NCI-H2196 treated with DMSO at 0.1 percent for 48 hours (cell line): ENCODE data around the gene ICE1.
"Not testable (repeated sequence)": the region's sequence is repeated elsewhere in the genome, so short reads cannot be mapped to it uniquely, and the experiment has no call there.

Source experiments
- DNase-seq: peaks from one replicate; lab custom pipeline; 2025; ENCODE audit not compliant: unreplicated experiment; lab: John Stamatoyannopoulos, UW

The ICE1 gene

DNA sequence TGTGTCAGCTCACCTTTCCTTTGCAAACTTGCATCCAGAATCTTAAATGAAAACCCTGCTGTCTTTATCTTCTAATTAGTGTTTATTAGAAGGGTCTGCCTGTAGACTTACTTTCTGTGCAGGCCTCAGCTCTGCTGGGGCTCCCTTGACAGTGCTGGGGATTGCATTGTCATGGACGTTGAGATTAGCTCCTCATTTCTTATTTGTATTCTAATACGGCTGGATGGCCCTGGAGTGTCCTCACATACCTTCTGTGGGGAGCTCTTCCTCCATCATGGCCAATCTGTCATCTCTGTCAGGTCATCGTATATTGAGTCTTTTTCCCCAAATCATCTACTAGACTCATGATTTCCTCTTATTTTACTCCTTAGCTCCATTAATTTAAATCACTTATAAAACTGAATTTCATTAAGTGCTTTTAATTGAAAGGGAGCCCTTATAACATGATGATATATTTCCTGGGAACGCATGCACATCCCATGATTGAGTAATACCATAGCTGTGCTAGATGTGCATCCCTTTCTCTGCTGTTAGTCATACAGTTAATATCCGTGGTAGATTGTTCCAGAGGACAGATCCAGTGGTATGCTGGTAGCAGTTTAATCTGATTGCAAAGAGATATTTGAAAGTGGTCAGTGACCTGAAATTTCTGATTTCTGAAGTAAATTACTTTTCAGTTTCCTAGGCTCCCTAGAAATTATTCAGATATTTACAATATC lies 61.6 kb downstream of the ICE1 start:
- no peak for DNase-seq

DNA sequence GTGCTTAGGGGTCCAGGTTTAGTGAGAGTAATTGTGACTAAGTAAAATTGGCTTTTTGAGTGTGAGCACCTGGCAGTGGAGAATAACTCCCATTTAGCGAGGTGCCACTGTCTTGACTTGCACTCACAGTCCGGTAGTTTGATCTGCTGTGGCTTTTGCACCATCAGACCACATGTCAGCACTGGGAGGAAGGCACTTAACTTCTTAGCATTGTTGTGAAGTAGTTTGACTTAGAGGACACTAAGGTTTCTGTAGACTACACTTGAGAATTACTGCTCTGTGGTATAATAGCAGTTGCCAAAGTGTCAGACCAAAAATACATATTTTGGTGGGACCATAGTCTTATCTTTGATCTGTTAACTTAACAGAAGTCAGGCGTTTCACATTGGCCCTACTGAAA lies 63.6 kb downstream of the ICE1 start:
- DNase-seq: no peak

DNA sequence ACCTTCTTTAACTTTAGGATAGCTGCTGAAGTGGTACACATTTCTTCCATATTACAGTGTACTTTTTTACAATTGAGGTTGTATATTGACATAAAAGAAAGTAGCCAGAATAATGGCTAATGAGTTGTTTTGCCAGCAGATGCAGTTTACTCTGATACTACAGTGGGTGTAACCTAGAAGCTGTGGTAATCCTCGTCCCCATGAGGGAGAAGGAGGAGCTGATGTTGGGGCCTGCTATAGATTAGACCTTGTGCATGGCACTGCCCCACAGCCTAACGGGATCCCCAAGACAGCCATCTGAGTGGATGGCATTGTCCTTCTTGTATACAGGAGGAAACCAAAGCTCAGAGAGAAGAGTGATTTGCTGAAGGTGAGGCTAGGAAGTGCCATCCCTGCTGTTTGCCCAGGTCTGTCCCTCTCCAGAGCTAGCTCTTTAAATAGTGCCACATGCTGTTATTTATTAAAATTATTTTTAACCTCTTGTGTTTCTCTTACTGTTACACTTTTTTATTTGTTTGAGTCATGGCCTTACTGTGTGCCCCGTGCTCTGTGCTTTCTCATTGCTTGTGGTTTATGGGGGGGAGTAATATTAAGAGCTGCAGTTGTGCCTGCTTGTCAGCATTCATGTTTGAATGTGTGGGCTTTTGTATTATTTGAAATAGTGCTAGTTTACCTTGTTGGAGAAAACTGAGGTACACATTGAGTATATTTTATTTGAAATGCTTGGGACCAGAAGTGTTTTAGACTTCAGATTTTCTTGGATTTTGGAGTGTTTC lies 65.3 kb downstream of the ICE1 start:
- DNase-seq: no peak

DNA sequence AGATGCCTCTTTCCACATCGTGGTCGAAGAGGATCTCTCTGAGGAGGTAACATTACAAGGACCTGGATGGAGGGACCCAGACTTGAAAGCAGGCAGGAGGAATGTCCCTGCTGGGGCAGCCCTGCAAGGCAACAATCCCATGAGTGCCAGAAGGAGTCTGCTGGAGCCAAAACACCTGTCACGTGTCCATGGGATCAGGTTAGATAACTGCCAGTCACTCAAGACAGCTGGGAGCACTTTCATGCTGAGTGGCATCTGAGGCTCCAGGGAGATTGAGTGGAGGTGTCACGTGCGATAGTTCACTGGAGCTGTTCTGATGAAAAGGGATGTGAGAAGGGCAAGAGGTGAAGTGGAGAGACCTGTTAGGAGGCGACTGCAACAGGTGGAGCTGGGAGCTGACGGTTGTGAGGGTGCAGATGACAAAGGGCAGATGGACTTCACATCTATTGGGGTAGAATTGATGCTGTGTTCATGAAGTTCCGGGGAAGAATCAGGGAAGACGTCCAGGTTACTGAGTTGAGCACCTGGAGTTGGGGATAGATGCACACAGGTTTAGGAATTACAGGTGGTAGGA lies 68.4 kb downstream of the ICE1 start:
- DNase-seq: no peak

DNA sequence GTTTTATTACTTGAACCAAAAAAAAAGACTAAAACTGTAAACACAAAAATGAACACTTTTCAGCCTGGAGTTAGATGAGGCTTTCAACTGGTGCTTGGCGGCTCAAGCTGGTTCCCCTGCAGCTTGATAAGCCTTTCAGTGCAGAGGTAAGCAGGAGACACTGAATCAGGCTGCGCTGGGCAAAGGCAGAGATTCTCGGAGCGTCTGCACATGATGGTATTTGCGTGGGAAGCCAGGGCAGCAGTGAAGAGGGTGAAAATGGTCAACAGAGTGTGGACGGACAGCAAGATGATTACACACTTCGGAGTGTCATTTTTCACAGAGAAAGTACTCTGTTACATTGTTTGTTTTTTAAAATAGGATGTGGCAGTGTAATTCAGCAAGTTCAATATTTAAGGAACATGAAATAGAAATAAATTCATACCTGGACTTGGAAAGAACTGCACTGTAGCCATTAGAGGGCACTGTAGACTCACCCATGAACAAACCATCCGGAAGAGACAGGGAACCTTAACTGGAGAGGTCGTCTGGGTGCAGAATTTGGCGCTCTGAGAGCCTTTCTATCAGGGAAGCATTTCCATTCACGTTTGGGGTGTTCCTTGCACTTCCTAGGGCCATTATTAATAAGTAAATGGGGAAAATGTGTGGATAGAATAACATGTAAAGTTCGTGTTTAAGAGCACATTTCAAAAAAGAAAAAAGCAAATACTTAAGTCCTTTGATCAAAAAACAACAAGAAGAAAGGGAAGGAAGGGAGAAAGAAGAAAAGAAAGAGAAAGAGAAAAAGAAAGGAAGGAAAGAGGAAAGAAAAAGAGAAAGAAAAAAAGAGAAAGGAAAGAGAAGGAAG lies 69.8 kb downstream of the ICE1 start:
- peak; percentile 67 for DNase-seq

DNA sequence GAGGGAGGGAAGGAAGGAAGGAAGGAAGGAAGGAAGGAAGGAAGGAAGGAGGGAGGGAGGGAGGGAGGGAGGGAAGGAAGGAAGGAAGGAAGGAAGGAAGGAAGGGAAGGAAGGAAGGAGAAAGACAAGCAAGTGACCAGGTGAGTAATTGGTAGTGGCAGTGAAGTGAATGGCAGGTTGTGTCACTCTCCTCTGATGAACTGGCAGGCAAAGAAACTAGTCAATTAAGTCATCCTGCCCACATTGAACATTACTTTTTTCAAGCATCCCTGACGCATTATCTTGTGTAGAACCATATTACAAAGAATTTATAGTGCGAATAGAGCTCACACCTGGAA lies 70.4 kb downstream of the ICE1 start:
- DNase-seq: not testable (repeated sequence)

DNA sequence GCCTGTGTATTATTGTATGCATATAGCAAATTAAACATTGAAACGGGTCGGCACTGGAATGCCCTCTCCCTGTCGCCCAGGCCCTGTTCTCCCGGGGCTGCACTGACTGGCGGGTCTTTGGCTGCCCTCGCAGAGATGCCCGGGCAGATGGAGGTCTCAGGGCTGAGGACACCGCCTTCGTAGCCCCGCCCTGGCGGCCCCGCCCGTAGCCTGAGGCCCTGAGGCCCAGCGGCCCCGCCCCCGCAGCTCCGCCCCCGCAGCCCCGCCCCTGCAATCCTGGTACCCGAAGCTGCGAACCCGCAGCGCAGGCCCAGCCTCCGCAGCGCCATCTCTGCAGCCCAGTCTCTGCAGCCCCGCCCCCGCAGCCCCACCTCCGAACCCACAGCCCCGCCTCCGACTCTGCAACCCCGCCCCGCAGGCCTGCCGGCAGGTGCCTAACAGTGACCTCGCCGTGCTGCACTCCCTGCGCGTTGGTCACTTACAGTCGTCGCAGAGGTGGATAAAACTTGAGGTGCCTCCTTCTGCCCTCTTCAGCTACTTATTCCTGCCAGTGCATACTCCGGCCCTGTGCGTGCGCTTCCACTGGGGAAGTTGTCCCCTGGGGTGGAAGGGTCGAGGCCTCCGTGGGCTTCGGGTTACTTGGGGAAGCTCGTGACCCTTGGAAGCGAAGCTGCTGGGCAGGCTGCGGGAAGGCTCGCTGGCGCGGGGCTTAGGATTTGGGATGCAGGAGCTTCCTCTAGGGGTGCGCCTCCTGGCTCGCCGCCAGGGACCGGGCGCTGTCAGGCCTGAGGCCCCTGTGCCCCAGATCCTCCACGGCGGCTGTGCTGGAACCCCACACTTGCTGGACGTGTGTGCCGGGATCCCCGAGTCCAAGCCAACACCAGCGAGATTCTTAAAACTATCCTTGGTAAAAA lies 72.3 kb downstream of the ICE1 start:
- no peak for DNase-seq

DNA sequence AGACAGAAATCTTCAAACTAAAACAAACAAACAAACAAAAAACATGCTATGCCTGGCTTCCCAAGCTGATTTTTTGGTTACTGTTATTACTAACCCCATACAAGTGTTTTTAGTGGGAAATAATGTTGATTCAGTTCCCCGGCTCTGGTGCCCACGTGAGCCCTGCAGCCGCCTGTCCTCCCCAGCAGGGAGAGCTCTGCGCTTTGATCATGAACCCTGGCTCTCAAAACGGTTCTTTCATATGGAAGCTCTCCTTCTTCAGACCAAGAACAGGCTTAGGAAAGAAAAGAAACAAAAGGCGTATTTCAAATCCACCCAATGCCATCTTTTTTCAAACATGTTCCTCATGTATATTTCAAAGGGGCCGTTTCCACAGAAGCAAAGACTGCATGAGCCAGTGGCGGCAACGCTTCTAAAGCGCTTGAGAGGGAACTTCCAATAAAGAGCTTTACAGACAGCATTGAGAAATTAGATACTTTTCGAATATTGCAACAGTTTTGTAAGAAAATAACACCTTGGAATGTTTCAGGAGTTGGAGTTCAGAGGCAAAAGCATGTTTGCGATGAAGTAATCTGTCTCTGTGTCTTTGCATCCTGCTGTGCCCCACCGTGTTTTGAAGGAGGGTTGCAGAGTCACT lies 74.8 kb downstream of the ICE1 start:
- peak; percentile 11 for DNase-seq

DNA sequence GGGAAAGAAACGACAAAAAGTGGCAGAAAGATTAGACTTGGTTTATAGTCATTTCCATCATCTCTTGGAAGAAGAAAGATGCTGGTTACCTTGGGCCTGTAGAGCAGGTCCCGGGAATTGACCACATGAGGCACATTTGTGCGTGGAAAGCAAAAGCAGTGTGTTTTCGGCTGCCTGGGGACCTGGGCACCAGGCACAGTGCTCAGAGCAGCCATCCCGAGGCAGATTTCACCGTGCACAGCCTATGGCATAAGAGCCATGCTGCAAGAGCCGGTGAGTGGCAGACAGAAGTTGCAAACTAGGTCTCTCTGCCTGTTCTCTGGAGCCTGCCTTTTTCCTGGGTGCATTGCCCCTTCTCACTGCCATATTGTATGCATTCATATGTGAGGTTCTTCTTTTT lies 77.0 kb downstream of the ICE1 start:
- DNase-seq: no peak

DNA sequence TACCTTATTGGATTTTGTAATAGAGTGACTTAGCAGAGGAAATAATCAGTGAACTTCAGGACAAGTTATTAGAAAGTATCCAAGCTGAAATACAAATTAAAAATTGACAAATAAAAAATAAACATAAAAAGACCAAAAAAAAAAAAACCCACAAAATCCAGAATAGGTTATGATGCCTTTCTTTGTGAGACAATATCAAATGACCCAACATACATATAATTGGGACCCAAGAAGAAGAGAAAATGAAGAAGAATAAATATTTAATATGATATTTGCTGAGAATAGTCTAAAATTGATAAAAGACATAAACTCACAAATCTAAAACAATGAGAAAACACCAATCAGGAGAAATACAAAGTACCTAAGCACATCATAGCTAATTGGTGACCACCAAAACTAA lies 81.8 kb downstream of the ICE1 start:
- no peak for DNase-seq

DNA sequence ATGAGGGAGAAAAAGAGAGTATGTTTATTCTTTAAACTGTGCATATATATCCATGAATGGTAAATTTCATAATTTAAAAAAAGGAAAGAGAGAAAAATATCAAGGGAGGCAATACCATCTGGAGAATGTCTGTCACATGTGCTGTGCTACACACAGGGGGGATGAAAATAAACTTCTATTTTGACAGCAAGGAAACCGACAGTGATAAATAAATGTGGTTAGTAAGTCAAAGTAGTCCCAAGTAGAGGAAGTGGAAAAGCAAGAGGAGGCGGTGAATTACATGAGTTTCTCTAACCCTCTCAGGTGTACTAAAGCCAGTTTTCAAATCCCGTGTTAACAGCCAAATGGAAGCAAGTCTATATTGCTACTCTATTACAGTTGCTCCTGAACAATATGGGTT lies 83.3 kb downstream of the ICE1 start:
- DNase-seq: no peak

DNA sequence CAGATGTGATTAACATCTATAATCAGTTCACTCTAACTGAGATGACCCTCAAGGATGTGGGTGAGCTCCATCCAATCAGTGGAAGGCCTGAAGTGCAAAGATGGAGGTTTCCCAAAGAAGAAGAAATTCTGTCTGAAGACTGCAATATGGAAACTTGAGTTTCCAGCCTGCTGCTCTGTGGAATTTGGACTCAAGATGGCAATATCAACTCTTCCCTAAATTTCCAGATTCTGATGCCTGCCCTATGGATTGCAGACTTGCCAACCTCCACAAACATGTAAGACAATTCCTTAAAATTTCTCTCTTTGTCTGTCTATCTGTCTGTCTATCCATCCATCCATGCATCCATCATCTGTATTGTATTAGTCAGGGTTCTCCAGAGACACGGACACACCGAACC lies 85.9 kb downstream of the ICE1 start:
- DNase-seq: no peak

DNA sequence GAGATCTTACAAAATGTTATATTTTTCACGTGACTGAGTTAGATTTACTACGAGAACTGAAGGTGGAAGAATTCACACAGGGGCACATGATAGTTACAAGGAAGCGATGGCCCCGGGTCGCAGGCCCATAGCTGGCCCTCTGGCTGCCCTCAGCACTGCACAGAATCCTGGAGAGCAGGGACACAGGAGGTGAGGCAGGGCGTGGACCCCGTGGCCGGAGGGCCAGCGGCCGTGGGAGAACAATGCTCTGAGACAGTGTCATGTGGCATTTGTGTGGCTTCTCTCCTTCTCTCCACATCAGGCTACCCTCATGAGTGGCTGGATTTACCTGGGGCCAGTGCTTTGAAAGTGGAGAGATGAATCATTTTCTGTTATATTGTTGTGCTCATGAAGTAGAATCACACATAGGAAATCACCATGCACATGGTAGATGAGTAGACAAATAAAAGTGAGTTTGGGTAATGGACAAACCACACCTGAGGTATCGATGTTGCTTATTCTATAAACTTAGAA lies 89.5 kb downstream of the ICE1 start:
- DNase-seq: no peak

DNA sequence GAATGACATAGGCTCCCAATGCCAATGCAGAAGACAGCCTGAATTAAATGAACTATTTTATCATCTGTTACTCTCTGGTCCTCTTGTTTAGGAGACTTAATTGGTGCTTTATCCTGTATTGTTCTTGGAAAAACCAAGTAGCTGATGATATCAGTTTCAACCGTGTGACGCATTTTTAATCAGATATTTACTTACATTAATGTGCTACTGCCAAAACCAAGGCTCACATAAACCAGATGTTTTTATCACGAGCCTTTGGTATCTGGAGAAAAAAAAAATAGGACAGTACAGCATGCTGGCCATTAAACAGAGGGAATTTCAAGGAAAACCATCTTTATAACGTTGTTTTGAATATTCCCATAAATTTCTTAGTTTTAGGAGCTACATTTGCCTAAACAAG lies 90.1 kb downstream of the ICE1 start:
- DNase-seq: no peak

DNA sequence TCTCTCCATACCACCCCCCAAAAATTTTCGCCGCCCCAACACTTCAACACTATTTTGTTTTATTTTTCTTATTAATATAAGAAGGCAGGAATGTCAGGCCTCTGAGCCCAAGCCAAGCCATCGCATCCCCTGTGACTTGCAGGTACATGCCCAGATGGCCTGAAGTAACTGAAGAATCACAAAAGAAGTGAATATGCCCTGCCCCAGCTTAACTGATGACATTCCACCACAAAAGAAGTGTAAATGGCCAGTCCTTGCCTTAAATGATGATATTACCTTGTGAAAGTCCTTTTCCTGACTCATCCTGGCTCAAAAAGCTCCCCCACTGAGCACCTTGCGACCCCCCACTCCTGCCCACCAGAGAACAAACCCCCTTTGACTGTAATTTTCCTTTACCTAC lies 98.1 kb downstream of the ICE1 start:
- DNase-seq: not testable (repeated sequence)

DNA sequence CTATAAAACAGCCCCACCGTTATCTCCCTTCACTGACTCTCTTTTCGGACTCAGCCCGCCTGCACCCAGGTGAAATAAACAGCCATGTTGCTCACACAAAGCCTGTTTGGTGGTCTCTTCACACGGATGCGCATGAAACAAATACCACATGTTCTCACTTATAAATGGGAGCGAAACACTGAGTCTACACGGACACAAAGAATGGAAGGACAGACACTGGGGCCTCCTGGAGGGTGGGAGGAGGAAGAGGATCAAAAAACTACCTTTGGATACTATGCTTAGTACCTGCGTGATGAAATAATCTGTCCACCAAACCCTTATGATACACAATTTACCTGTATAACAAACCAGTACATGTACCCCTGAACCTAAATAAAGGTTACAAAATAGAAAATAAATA lies 98.6 kb downstream of the ICE1 start:
- DNase-seq: no peak

DNA sequence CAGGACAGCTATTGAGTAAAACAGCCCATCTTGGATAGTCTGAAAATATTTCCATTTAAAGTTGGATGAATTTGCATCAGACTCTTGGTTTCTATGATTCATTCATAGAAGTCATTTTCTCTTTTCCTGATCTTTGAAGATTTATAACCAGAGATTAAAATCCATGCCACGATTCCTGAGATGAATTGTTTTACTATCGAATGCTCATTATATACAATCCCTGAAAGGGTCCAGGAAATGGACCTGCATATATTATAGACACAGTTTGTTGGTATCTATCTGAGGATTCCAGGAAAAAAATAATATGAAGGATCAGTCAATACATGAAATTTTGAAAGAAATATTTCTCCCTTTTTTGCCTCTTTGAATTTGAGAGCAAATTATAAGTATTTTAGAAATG lies 99.0 kb downstream of the ICE1 start:
- DNase-seq: no peak

DNA sequence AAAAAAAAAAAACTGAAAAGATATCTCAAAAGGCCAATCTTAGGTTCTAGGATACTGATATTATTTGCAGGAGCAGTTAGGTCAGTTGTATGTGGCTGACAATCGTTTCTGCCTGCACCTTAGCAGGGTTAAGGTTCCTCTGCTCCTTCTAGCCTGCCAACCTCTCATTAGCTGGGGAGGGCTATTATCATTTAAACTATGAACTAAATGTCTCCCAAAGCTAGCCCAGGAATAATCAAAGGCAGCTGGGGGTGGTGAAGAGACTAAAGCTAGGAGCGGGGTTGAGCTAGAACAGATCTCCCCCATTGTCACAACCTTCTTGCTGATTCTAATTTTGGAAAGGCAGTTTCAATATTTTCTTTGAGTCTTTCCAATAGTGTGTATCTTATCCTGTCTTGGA lies 99.9 kb downstream of the ICE1 start:
- no peak for DNase-seq

DNA sequence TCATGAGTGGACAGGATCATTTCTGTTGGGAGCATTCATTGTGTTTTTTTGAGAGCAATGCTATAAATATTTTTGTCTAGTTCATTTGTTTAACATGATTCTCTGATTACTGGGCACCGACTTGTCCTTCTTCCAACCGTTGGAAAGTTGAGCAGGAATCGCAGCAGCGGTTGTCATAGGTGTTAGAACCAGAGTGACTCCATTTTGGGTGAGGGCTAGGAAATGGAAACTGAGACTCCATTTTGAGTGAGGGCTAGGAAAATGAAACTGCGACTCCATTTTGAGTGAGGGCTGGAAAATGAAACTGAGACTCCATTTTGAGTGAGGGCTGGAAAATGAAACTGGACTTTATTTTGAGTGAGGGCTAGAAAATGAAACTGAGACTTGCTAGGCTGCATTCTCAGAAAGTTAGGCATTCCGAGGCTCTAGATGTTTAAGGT lies 100.6 kb downstream of the ICE1 start:
- DNase-seq: no peak

DNA sequence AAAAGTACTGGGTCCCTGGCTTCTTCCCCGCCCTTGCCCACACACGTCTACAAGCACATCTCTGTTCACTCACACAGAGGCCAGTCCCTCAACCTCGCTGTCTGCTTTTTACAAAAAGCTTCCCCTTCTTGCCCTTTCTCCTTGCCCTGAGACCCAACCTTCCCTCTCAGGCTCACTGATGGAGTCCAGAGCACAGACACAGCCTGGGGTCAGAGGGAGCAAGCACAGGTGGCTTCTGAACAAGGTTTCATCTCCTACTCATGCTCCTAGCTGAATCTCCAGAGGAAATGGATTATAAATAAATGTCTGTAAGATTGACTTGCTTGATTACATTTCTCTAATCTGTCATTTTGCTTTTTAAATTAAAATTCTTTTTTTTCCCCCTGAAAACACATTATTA lies 101.8 kb downstream of the ICE1 start:
- DNase-seq: no peak
